Activated CD8-positive, alpha-beta T cell treated with anti-CD3 and anti-CD28 coated beads for 36 hours (primary cell): Measurements from ENCODE around the gene SUGCT. TPM values are rescaled to one million over a fixed set of nuclear protein-coding genes. Genes with fewer than 3 reads are reported as not detected.
"Not testable (repeated sequence)": the region's sequence is repeated elsewhere in the genome, so short reads cannot be mapped to it uniquely, and the experiment has no call there.

Source experiments
- ATAC-seq: fragments of 200-7000 bp; cut with Tn5 transposase; one replicate; pipeline ENCODE4 v1.10.0; 2021; ENCODE audit warnings: mild to moderate bottlenecking, moderate library complexity
- CTCF ChIA-PET: fragments of 350-600 bp; sonication (Branson Sonifier 250); formaldehyde crosslinking; loops from one replicate; lab custom pipeline; 2021; ENCODE audit warnings: antibody characterized with exemption; lab: Charles Lee
- POLR2A ChIA-PET: fragments of 350-600 bp; sonication (Branson Sonifier 250); formaldehyde crosslinking; loops from one replicate; lab custom pipeline; 2021; ENCODE audit warnings: antibody characterized with exemption; lab: Charles Lee
- DNase-seq: peaks from one replicate; pipeline ENCODE4 v3.0.0-alpha.2; 2020
- H3K27ac Mint-ChIP-seq: one replicate; pipeline ENCODE4 v1.8.0; 2021; ENCODE audit warnings: mild to moderate bottlenecking, mixed read lengths
- H3K27me3 Mint-ChIP-seq: one replicate; pipeline ENCODE4 v1.8.0; 2021; ENCODE audit warnings: mixed read lengths
- H3K36me3 Mint-ChIP-seq: one replicate; pipeline ENCODE4 v1.8.0; 2021; ENCODE audit warnings: low read depth, mixed read lengths
- H3K4me1 Mint-ChIP-seq: one replicate; pipeline ENCODE4 v1.8.0; 2021; ENCODE audit warnings: low read depth, mixed read lengths
- H3K4me3 Mint-ChIP-seq: one replicate; pipeline ENCODE4 v1.8.0; 2021; ENCODE audit warnings: mild to moderate bottlenecking, moderate library complexity, mixed read lengths
- H3K9me3 Mint-ChIP-seq: one replicate; pipeline ENCODE4 v1.8.0; 2021; ENCODE audit warnings: mixed read lengths
- intact Hi-C: fragments of 100-400 bp; cut with micrococcal nuclease; formaldehyde crosslinking; loops from one replicate; pipeline ENCODE4 v1.10.0; 2022
- total RNA-seq, 2 experiments: library from RNA; stranded (reverse); gene quantifications; one replicate each; pipeline ENCODE4 v1.2.3, GENCODE V29; 2021
- TF ChIP-seq, protein P1 (sequence below): fragments of 200-600 bp; IDR thresholded peaks from one replicate; pipeline ENCODE4 v1.8.0; 2022; ENCODE audit warnings: antibody characterized with exemption, mild to moderate bottlenecking

Gene SUGCT
- total RNA-seq, 2 experiments from 2014 or later: 1.6 to 2.0 TPM

DNA sequence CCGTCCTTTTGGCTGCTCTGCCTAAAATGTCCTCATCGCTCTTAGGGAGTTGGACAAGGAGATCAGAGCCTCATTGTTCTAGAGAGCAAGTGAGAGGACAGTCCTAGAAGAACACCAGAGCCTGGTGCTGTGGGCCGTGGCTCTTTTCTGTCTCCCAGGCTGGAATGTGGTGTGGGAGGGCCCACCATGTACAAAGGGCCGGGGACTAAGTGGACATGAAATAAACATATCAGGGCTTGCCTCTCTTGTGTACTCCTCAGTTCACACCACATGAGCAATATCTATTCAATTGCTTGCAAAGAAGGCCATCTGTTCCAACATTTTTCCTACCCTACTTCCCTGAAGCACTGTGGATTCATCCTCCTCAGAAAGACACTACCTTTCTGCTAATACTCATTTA, 510.4 kb downstream of the SUGCT start:
- no peak for ATAC-seq
- CTCF ChIA-PET: interaction anchor here (1.6 kb wide), 1 partner anchor 317 kb away, joined by 3 read pairs; no protein-coding TSS in a partner anchor

DNA sequence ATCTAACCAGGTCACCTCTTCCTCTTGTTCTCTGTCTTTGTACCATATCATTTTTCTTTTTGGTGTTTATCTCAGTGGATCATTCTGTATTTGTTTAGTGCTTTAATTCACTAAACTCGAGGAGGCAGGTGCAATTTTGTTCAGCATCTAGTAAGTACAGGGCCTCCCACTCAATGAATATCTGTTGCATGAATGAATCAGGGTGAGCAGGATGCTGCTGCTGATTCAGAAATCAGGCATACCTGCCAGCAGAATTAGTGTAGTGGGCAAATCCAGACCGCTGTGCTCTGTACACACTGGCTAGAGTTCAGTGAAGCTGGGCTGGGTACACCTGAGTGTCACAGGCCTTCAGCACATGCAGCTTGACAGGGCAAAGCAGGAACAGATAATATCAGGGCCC, 511.9 kb downstream of the SUGCT start:
- no peaks in the 10 kb centered on the region for H3K36me3 Mint-ChIP-seq
- TF ChIP-seq, protein P1, sequence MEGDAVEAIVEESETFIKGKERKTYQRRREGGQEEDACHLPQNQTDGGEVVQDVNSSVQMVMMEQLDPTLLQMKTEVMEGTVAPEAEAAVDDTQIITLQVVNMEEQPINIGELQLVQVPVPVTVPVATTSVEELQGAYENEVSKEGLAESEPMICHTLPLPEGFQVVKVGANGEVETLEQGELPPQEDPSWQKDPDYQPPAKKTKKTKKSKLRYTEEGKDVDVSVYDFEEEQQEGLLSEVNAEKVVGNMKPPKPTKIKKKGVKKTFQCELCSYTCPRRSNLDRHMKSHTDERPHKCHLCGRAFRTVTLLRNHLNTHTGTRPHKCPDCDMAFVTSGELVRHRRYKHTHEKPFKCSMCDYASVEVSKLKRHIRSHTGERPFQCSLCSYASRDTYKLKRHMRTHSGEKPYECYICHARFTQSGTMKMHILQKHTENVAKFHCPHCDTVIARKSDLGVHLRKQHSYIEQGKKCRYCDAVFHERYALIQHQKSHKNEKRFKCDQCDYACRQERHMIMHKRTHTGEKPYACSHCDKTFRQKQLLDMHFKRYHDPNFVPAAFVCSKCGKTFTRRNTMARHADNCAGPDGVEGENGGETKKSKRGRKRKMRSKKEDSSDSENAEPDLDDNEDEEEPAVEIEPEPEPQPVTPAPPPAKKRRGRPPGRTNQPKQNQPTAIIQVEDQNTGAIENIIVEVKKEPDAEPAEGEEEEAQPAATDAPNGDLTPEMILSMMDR: no peak
- POLR2A ChIA-PET: interaction anchor here (0.6 kb wide), 1 partner anchor 32 kb away, joined by 3 read pairs; no protein-coding TSS in a partner anchor

More for the DNA sequence above, 510.4 kb downstream of the SUGCT start:
- Mint-ChIP-seq H3K4me3 (no peak overlapping the region), H3K27me3 (peaks cover 2% of the 10 kb centered on the region), H3K36me3 (no peaks in the 10 kb centered on the region), H3K9me3 (no peaks in the 10 kb centered on the region), H3K4me1 (peaks cover 7% of the 10 kb centered on the region), H3K27ac (no peak overlapping the region)
- POLR2A ChIA-PET: no interaction called here
- intact Hi-C loops: no loop called here
- TF ChIP-seq, protein P1: no peak
- DNase-seq: no peak

GRCh38 chr7:40647719-40648118, 512.9 kb downstream of the SUGCT start:
- peaks cover 2% of the 10 kb centered on the region for H3K27me3 Mint-ChIP-seq
- intact Hi-C loops: no loop called here
- peaks cover 12% of the 10 kb centered on the region for H3K4me1 Mint-ChIP-seq
- no peaks in the 10 kb centered on the region for H3K9me3 Mint-ChIP-seq
- POLR2A ChIA-PET: no interaction called here
- DNase-seq (no peak), ATAC-seq (no peak)
- CTCF ChIA-PET: no interaction called here
- no peak overlapping the region for H3K4me3 Mint-ChIP-seq
- no peaks in the 10 kb centered on the region for H3K36me3 Mint-ChIP-seq
- TF ChIP-seq, protein P1: no peak
- no peak overlapping the region for H3K27ac Mint-ChIP-seq

More for the DNA sequence above, 511.9 kb downstream of the SUGCT start:
- no peaks in the 10 kb centered on the region for H3K9me3 Mint-ChIP-seq
- H3K27ac Mint-ChIP-seq: no peak overlapping the region
- no peak overlapping the region for H3K4me3 Mint-ChIP-seq
- CTCF ChIA-PET: no interaction called here
- H3K27me3 Mint-ChIP-seq: peaks cover 2% of the 10 kb centered on the region
- no peak for ATAC-seq
- peaks cover 9% of the 10 kb centered on the region for H3K4me1 Mint-ChIP-seq
- intact Hi-C loops: no loop called here
- no peak for DNase-seq

GRCh38 chr7:40649247-40649646, 514.4 kb downstream of the SUGCT start:
- Mint-ChIP-seq H3K27ac (no peak overlapping the region), H3K9me3 (no peaks in the 10 kb centered on the region), H3K4me3 (no peak overlapping the region), H3K36me3 (no peaks in the 10 kb centered on the region), H3K27me3 (peaks cover 2% of the 10 kb centered on the region), H3K4me1 (peaks cover 12% of the 10 kb centered on the region)
- ATAC-seq: no peak
- ChIA-PET POLR2A (no interaction called here), CTCF (interaction anchor here (1.3 kb wide), 1 partner anchor 12 kb away, joined by 3 read pairs; no protein-coding TSS in a partner anchor)
- no peak for DNase-seq
- TF ChIP-seq, protein P1: no peak
- intact Hi-C loops: no loop called here

- CTCF ChIA-PET, H3K4me1 Mint-ChIP-seq, H3K27me3 Mint-ChIP-seq, H3K36me3 Mint-ChIP-seq, H3K27ac Mint-ChIP-seq, intact Hi-C loops, H3K9me3 Mint-ChIP-seq, POLR2A ChIA-PET, ATAC-seq, DNase-seq, H3K4me3 Mint-ChIP-seq: not testable (repeated sequence)
Observed at GRCh38 chr7:40650903-40651302, 516.1 kb downstream of the SUGCT start.
